Tibial nerve (tissue), 3 donors: ENCODE measurements around the gene ATG10.

Experiments
- POLR2A ChIP-seq, 2 donors: fragments of 450-650 bp; IDR thresholded peaks; one replicate each; pipeline ENCODE4 v1.6.1; 2017; ENCODE audit warnings: antibody characterized with exemption in 2 of 2, mild to moderate bottlenecking in 2 of 2, moderate library complexity in 2 of 2
- TF ChIP-seq, protein P1 (sequence below), 5 experiments: fragments of 200-600 bp in 3 of 5; fragments of 450-650 bp in 2 of 5; sonication (generic) in 3 of 5; IDR thresholded peaks; one replicate each; pipeline ENCODE4 v1.5.1; 2016 to 2019; ENCODE audit warnings: antibody characterized with exemption in 5 of 5, mild to moderate bottlenecking in 3 of 5, moderate library complexity in 2 of 5

GRCh38 chr5:82046276-82046647 is 74.4 kb downstream of the ATG10 start:
- TF ChIP-seq, protein P1, sequence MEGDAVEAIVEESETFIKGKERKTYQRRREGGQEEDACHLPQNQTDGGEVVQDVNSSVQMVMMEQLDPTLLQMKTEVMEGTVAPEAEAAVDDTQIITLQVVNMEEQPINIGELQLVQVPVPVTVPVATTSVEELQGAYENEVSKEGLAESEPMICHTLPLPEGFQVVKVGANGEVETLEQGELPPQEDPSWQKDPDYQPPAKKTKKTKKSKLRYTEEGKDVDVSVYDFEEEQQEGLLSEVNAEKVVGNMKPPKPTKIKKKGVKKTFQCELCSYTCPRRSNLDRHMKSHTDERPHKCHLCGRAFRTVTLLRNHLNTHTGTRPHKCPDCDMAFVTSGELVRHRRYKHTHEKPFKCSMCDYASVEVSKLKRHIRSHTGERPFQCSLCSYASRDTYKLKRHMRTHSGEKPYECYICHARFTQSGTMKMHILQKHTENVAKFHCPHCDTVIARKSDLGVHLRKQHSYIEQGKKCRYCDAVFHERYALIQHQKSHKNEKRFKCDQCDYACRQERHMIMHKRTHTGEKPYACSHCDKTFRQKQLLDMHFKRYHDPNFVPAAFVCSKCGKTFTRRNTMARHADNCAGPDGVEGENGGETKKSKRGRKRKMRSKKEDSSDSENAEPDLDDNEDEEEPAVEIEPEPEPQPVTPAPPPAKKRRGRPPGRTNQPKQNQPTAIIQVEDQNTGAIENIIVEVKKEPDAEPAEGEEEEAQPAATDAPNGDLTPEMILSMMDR (IDR thresholded peaks at IDR 0.05), result no peak
- TF ChIP-seq POLR2A (IDR thresholded peaks at IDR 0.05), result no peak
